ENCODE results near the gene HMG20A. TPM values are rescaled to one million over a fixed set of nuclear protein-coding genes. Genes with fewer than 3 reads are reported as not detected.

Gene HMG20A
- total and polyA plus RNA-seq, 2 of the 13 experiments (the other 11 are each of a cell fraction or from before 2014, with no cell fraction given), result 28.0 to 35.2 TPM

DNA sequence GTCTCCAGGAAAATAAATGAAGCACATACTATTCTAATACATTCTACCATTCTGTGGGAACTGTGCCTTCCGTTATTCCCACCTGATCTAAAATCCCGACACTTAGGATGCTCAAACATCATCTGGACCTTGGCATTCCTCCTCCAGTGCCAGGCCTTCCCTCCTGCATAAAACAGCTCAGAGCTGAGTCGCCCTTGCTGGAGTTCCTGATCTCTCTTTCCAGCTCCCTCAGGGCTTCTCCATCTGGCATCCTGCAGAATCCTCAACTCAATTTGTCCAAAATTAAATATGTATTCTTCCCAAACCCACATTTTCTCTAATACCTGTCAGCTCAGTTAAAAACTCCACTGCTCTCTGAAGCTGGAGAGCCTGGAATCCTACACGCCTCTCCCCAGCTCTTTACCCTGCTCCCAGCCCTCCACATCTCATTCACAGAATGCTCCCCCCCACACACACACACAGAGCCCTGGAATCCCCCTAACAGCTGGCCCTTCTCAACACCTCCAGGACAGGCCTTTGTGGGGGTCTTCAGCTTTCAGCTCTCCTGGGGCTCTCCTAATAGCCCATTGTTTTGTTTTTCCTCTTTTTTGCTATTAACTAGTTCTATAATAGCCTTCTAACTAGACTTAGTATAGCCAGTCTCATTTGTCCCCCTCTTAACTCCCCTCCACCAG is 78.5 kb downstream of the HMG20A start (continued):
- TF ChIP-seq, protein P1, sequence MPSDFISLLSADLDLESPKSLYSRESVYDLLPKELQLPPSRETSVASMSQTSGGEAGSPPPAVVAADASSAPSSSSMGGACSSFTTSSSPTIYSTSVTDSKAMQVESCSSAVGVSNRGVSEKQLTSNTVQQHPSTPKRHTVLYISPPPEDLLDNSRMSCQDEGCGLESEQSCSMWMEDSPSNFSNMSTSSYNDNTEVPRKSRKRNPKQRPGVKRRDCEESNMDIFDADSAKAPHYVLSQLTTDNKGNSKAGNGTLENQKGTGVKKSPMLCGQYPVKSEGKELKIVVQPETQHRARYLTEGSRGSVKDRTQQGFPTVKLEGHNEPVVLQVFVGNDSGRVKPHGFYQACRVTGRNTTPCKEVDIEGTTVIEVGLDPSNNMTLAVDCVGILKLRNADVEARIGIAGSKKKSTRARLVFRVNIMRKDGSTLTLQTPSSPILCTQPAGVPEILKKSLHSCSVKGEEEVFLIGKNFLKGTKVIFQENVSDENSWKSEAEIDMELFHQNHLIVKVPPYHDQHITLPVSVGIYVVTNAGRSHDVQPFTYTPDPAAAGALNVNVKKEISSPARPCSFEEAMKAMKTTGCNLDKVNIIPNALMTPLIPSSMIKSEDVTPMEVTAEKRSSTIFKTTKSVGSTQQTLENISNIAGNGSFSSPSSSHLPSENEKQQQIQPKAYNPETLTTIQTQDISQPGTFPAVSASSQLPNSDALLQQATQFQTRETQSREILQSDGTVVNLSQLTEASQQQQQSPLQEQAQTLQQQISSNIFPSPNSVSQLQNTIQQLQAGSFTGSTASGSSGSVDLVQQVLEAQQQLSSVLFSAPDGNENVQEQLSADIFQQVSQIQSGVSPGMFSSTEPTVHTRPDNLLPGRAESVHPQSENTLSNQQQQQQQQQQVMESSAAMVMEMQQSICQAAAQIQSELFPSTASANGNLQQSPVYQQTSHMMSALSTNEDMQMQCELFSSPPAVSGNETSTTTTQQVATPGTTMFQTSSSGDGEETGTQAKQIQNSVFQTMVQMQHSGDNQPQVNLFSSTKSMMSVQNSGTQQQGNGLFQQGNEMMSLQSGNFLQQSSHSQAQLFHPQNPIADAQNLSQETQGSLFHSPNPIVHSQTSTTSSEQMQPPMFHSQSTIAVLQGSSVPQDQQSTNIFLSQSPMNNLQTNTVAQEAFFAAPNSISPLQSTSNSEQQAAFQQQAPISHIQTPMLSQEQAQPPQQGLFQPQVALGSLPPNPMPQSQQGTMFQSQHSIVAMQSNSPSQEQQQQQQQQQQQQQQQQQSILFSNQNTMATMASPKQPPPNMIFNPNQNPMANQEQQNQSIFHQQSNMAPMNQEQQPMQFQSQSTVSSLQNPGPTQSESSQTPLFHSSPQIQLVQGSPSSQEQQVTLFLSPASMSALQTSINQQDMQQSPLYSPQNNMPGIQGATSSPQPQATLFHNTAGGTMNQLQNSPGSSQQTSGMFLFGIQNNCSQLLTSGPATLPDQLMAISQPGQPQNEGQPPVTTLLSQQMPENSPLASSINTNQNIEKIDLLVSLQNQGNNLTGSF (CRISPR knock-in tag; IDR thresholded peaks at IDR 0.05), result no peak
- no peak for TF ChIP-seq MXD4 (CRISPR knock-in tag; IDR thresholded peaks at IDR 0.05)
- TF ChIP-seq, protein P2, sequence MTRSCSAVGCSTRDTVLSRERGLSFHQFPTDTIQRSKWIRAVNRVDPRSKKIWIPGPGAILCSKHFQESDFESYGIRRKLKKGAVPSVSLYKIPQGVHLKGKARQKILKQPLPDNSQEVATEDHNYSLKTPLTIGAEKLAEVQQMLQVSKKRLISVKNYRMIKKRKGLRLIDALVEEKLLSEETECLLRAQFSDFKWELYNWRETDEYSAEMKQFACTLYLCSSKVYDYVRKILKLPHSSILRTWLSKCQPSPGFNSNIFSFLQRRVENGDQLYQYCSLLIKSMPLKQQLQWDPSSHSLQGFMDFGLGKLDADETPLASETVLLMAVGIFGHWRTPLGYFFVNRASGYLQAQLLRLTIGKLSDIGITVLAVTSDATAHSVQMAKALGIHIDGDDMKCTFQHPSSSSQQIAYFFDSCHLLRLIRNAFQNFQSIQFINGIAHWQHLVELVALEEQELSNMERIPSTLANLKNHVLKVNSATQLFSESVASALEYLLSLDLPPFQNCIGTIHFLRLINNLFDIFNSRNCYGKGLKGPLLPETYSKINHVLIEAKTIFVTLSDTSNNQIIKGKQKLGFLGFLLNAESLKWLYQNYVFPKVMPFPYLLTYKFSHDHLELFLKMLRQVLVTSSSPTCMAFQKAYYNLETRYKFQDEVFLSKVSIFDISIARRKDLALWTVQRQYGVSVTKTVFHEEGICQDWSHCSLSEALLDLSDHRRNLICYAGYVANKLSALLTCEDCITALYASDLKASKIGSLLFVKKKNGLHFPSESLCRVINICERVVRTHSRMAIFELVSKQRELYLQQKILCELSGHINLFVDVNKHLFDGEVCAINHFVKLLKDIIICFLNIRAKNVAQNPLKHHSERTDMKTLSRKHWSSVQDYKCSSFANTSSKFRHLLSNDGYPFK (CRISPR knock-in tag; IDR thresholded peaks at IDR 0.05; ENCODE audit: borderline replicate concordance), result no peak
- no peak for TF ChIP-seq ZNF782 (CRISPR knock-in tag; IDR thresholded peaks at IDR 0.05; ENCODE audit: borderline replicate concordance)
- no peak for TF ChIP-seq SOX6 (IDR thresholded peaks at IDR 0.05)
- no peak for TF ChIP-seq SOX6 (CRISPR knock-in tag; IDR thresholded peaks at IDR 0.05)
- no peak for TF ChIP-seq MXI1 (IDR thresholded peaks at IDR 0.05; ENCODE audit: borderline replicate concordance, low read depth, low read length)
- TF ChIP-seq NONO (IDR thresholded peaks at IDR 0.05), result no peak
- TF ChIP-seq NONO (CRISPR knock-in tag; conservative IDR thresholded peaks at IDR 0.05), result no peak

All from HepG2 (cell line).